GM12865 (cell line): ENCODE measurements around the gene BCAS4.

ENCODE experiments used
- DNase-seq: peaks from one replicate; pipeline ENCODE4 v3.0.0; 2010; ENCODE audit warnings: low read depth
- H3K4me3 ChIP-seq: 2 replicates; pipeline ENCODE4 v1.5.1; 2011; ENCODE audit warnings: mild to moderate bottlenecking, low read depth, low read length, control low read depth
- TF ChIP-seq, protein P1 (sequence below): IDR thresholded peaks from 2 replicates; pipeline ENCODE4 v1.5.1; 2011; ENCODE audit warnings: low read length, control low read depth, low read depth, inconsistent platforms; ENCODE audit not compliant: insufficient read depth; ENCODE audit errors: missing control alignments

BCAS4 gene

DNA sequence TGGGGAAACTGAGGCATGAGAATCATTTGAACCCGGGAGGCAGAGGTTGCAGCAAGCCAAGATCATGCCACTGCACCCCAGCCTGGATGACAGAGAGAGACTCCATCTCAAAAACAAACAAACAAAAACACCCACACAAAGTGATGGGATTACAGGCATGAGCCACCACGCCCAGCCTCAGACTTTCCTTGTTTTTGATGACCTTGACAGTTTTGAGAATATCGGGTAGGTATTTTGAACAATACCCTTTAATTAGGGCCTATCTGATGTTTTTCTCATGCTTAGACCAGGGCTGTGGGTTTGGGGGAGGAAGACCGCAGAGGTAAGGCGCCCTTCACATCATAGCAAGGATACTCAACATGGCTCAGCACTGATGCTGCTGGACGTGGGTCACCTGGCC lies 72.9 kb downstream of the BCAS4 start:
- DNase-seq: no peak
- no peak overlapping the region for H3K4me3 ChIP-seq
- TF ChIP-seq, protein P1, sequence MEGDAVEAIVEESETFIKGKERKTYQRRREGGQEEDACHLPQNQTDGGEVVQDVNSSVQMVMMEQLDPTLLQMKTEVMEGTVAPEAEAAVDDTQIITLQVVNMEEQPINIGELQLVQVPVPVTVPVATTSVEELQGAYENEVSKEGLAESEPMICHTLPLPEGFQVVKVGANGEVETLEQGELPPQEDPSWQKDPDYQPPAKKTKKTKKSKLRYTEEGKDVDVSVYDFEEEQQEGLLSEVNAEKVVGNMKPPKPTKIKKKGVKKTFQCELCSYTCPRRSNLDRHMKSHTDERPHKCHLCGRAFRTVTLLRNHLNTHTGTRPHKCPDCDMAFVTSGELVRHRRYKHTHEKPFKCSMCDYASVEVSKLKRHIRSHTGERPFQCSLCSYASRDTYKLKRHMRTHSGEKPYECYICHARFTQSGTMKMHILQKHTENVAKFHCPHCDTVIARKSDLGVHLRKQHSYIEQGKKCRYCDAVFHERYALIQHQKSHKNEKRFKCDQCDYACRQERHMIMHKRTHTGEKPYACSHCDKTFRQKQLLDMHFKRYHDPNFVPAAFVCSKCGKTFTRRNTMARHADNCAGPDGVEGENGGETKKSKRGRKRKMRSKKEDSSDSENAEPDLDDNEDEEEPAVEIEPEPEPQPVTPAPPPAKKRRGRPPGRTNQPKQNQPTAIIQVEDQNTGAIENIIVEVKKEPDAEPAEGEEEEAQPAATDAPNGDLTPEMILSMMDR: no peak

DNA sequence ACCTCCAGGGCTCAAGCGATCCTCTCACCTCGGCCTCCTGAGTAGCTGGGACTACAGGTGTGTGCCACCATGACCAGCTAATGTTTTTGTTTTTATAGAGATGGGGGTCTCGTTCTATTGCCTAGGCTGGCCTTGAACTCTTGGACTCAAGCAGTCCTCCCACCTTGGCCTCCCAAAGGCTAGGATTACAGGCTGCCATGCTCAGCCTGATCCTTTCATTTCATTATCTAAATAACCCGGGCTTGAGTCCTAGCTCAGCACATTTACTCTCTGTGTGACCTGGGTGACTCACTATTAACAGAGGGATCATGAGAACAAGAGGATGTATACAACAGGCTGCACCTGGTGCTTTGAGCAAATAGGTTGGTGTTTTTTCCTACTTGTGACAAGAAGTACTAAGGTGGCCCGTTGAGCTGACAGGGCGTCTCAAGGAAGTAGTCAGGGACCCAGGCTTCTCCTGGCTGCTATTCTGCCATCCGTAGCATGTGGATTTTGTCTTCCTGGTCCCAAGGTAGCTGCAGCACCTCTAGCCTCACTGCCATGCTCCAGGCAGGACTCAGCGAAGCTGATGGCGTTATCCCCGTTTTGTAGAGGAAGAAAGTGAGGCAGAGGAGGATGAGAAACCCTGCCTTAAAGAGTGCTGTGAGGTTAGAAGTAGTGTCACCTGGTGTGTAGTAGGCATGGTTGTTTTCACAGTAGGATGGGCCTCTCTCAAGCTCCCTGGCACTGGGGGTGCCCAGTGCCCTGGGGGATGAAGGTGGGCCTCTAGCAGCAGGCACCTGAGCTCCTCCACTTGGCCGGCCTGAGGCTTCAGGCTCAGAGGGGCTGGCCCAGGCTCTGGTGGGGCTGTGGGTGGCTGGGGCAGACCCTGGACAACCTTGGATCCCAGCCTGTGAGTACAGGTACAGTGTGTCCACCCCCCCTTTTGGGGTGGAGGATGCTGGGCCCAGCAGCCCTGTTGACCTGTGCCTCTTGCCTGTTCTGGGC lies 73.9 kb downstream of the BCAS4 start:
- no peak for DNase-seq
- TF ChIP-seq, protein P1: no peak
- H3K4me3 ChIP-seq: no peak overlapping the region

DNA sequence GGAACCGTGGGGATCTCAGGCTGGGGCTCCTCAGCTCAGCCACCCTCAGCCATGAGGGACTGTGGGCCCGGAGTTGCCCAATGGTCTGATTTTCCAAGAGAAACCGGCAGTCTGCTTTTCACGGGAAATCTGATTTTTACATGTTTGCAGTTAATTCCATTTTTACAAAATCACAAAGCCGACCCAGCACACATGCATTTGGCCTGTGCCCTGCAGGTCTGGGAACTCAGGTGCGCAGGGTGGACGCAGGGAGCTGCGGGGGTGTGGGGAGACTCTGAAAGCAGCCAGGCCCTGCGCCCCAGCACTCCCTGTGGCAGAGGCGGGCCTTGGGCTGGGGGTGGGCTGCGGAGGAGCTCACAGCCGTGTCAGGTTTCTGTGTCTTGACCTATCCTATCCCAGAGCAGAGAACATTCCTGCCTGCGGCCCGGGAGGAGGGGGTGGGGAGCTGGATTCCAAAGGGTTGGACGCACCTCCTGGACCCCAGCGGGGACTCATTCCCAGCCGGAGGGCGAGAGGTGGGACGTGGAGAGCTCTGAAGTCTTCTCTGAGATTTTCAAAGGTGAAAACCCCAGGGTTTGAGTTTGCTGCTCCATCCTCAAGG lies 75.8 kb downstream of the BCAS4 start:
- DNase-seq: no peak
- TF ChIP-seq, protein P1: no peak
- H3K4me3 ChIP-seq: no peak overlapping the region

DNA sequence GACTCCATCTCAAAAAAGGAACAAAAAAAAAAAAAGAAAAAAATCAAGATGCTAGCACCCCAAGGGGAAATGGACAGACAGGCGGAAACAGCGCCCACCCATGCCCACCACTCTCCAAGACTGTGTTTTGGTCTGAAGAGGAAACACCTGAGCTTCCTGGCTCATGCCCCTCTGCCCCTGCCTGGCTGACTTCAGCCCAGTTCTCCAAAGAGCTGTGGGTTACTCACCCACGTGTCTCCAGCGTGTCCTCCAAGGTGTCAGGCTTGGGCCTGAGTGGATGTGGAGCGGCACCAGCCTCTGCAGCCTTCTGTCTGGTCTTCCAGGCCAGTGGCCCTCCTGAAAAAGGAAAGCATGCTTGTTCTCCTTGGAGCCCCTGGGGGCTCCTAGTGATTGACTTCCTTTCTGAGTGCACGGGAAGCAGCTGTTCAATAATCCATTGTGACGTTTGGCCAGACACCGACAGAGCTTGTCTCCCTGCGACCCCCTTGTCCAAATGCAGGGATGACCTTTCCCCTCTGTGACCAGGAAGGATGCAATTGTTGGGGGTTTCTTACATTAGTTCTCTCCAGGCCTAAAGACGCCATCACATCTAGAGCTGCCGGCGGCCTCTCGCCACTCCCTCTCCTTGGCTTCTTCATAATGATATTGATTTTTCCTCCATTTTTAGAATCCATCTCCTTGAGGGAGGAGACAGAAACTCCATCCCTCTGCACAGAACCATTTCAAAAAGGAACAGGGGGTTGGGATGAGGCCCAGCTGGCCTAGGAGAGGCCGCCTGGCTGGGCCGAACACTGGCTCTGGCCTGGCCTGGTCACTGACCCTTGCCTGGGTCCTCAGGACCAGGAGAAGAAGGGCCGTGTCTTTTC lies 77.9 kb downstream of the BCAS4 start:
- TF ChIP-seq, protein P1: no peak
- H3K4me3 ChIP-seq: no peak overlapping the region
- no peak for DNase-seq

DNA sequence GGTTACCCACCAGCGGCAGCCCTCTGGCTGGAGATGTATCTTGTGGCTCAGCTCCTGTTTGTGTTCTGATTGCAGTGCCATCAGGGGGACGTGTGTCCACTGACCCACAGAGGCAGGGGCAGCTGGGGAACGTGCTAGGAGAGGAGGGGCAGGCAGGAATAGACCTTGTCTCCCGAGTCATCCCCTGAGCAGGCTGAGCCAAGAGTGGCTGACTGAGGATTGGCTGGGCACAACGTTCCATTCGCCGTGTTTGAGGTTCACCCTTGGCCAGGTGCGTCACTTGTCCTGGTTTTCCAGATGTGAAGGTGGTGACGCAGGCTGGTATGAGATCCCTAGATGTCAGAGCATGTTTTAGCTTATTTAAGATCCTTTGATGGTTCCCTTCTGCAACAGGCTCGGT lies 78.7 kb downstream of the BCAS4 start:
- TF ChIP-seq, protein P1: no peak
- no peak for DNase-seq
- no peak overlapping the region for H3K4me3 ChIP-seq

DNA sequence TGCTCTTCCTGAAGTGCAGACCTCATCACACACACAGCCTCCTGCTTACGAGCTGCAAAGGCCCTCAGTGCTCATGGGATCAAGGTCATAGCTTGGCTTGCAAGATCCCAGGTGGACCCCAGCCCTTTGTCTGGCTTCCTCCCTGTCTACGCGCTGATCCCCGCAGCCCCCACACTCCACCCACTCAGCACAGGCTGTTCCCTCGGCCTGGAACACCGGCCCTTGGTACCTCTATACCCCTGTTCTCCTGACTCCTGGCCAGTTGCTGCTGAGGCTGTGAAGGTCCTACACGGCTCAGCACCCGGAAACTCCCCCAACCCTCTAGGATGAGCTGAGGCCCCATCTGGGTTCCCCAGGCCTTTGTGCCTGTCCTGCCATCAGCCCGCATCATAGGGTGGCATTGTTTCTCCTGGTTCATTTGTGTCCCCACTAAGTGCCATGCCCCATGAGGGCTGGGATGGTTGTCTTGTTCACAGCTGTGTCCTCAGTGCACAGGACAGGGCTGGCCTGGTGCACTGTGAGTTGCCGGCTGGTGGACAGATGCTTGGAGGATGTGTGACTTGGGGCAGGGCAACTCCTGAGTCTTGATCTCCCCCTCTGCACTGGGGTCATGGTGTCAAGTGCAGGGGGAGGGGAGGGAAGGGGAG lies 79.4 kb downstream of the BCAS4 start:
- no peak for DNase-seq
- no peak overlapping the region for H3K4me3 ChIP-seq
- TF ChIP-seq, protein P1: no peak
